GM19452 (cell line): Measurements from ENCODE around the gene TBX15.
"Not testable (repeated sequence)": the region's sequence is repeated elsewhere in the genome, so short reads cannot be mapped to it uniquely, and the experiment has no call there.

ENCODE experiments used
- ATAC-seq: cut with Tn5 transposase; IDR thresholded peaks from one replicate; pipeline ENCODE4 v1.9.1; 2021; ENCODE audit not compliant: unreplicated experiment

TBX15 gene

DNA sequence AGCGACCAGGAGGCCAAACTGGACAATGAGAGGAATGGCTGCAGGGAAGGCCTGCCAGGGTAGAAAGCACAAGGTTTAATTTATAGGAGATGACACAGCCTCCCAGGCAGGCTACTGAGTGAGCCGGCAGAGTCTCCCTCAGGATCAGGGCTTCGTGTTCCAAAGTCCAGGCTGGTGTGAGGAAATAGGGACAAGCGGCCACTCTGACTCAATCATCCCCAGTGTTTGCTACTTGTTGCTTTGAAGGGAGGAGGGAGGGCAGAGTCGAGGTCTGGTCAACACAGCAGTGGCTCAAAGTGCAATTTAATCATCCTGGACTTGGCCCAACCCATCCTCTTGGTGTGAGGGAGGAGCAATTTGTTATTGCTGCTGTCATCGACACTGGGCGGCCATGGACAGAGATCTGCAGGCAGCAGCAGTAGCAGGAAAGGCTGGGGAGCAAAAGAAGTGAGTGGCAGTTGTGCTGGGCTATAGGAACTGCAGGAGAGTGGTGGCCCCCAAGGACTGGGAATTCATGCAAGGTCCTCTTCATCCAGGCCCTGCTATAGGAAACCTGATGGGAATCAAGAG lies 27.5 kb downstream of the TBX15 start:
- ATAC-seq = peak; percentile 2

GRCh38 chr1:118960026-118960561 lies 28.0 kb downstream of the TBX15 start:
- peak; percentile 81 for ATAC-seq

DNA sequence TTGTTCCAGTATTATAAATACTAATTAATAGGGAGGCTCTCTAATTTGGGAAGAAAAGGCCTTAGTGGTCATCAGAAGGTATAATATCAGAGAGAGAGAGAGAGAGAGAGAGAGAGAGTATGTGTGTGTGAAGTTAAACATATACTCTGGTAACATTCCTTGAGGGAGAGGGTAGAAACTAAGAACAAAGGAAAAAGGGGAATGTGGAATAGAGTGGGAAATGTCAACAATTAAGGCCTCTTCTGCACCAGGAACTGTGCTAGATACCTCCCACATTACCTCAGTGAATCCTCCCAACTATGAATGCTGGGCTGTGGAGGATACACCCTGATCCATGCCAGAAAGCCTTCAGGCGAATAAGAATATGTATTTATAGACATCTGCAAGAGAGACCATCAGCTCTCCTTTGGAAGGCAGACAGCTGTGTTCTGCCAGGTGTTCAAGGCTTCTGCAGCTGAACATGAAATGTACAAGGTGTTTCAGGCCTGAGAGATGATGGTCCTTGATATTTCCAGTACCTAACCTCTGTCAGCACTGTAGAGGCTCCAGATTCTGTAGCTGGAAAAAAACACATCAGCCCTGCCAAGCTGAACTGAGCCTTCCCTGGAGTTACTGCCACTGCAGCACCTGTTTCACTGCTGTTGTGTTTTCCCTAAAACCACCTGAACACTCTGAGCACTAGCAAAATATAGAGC lies 29.1 kb downstream of the TBX15 start:
- no peak for ATAC-seq

DNA sequence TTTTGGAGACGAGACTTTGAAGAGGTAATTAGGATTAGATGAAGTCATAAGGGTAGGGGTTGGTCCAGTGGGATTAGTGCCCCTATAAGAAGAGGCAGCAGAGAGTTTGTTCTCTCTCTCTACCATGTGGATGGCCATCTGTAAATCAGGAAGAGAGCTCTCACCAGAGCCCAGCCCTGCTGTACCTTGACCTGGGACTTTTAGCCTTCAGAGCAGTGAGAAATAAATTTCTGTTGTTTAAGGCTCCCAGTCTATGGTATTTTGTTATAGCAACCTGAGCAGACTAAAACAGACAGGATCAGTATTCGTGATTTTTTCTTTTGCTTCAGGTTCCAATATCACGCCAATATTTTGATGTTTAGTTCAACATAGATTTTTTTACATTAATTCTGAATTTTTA lies 30.0 kb downstream of the TBX15 start:
- no peak for ATAC-seq

GRCh38 chr1:118957579-118957978 lies 30.6 kb downstream of the TBX15 start:
- ATAC-seq = not testable (repeated sequence)

- no peak for ATAC-seq
Measured at GRCh38 chr1:118954301-118954905, 33.7 kb downstream of the TBX15 start.

GRCh38 chr1:118951270-118951936 lies 36.7 kb downstream of the TBX15 start:
- no peak for ATAC-seq

GRCh38 chr1:118949315-118949714 lies 38.8 kb downstream of the TBX15 start:
- no peak for ATAC-seq

DNA sequence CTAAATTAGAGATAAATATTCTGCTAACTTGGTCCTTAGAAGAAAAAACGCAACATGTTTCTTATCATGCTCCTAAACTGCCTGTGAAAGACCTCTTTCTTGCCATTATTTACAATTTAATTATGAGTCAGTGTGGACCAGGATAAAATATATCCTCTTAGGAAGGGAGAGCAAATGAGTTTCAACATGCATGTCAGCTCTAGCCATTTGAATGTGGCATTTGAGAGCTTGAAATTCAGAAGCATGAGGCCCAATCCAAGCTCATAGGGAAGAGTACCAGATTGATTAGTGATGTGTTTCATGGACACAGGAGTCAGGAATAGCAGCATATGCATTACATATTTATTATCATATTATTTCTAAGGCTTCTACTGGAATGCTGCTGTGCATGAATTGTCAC lies 39.3 kb downstream of the TBX15 start:
- no peak for ATAC-seq

- ATAC-seq = no peak
Measured at GRCh38 chr1:118948351-118948750, 39.8 kb downstream of the TBX15 start.

- no peak for ATAC-seq
Measured at GRCh38 chr1:118947790-118948189, 40.4 kb downstream of the TBX15 start.

- no peak for ATAC-seq
Measured at GRCh38 chr1:118947003-118947765, 41.0 kb downstream of the TBX15 start.

GRCh38 chr1:118945489-118945888 lies 42.7 kb downstream of the TBX15 start:
- no peak for ATAC-seq

GRCh38 chr1:118944546-118944945 lies 43.6 kb downstream of the TBX15 start:
- ATAC-seq = no peak

DNA sequence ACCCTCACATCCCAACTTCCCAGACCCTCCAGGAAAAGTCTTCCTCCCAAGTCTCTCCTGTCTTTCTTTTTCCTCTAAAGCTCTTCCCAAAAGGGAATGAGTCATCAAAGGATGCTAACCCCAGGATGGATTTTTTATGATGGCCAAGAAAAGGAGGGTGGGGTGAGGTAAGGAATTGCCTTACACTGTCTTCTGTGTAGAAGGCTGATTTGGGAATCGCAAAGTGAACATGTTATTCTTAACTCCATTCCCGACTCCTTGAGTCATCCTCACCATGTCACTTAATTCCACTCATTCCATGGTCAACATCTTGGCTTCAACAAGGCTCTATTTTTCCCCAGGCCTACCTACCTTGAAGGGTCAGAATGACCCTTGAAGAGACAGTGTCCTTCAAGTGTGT lies 44.0 kb downstream of the TBX15 start:
- no peak for ATAC-seq

DNA sequence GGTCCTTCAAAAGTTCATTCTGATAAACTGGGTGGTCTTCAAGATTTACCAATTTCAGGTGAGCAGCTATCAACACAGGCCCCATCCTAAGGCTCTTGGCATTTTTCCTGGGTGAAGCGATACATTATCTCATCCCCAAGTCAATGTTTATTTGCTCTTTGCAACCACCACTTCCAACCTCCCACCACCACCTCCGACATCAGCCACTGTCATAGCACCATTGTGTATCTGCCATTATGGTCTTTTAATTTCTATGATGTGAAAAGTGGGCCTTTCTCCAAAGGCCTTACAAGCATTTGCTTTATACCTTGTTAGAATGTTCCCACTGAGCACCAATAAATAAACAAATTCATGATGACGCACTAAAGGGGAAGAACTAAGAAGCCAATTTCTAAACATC lies 47.2 kb downstream of the TBX15 start:
- no peak for ATAC-seq

DNA sequence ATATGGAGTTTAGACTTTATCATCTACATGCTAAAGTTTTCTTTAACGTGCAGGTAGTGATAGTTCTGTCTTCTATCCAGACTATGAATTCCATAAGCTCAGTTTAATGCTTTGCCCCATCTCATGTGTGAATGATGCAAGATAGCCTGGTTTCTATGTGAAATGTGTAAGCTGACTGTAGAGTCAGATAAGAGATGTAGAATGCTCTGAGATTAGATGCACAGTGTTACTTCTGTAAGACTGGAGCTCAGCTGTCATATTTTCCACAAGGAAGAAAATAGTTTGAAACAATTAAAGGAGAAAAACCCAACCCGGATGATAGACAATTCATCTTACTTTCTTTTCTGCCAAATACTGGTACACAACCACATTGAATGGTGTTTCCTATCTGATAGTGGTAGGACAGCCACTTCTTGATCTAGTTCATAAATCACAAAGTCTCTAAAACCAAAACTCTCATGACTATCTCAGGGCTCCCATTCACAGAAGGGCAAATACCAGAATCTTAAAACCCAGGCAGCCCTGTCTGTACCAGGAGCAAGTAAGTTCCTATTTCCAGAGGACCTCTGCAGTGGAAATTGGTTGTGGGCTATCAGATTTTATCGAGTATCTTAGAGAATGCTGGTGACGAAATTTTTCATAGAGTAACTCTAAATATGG lies 50.6 kb downstream of the TBX15 start:
- ATAC-seq = no peak

DNA sequence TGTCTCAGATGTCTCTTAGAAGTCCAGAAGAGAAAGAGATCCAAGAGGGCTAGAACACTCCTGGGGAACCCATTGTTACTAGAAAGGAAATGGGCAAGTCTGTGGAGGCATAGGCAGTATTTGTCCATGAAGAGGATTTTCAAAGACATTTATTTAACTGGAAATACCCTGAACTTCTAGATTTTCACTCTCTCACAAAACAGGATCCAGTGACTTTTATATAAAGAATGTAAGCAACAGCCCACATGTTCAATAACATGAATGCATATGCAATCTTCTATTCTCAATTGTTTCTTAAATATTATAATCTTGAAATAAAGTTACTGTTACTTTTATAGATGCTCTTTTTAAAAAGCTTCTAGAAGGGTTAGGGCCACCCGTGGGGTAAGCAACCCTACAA lies 53.4 kb downstream of the TBX15 start:
- no peak for ATAC-seq

DNA sequence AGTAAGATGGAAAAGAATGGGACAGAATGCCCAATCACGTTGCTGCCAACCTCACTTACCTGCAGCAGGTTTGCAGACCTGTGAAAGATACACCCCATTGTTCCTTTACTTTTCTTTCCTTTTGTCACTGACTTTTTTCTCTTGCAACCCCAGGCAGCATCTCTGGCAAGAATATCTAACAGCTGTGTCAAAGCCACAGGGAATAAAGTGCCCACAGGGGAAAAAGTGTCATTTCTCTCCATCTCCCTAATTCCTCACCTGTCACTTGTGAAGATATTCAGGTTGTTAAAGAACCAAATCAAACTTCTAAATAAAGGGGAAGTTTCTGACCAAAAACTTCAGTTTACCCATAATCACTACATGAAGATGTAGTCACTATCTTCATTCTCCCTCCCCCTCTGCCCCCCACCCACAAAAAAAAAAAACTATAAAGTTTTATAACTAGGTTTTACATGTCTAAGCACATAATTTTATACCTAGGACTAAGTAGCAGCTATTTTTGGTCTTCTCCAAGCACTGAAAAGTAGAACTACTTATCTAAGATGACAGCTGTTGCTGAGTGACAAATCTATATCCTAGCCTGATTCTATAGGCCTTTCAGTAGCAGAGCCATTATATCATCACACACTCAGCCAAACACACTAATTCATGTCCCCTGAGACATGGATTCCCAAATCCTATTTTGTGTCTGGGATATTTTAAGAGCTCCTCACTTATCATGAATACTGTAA lies 54.9 kb downstream of the TBX15 start:
- no peak for ATAC-seq

GRCh38 chr1:118931876-118932275 lies 56.3 kb downstream of the TBX15 start:
- ATAC-seq = no peak
